Transverse colon (tissue), 4 donors: ENCODE data around the gene LMLN.

ENCODE experiments used
- POLR2A ChIP-seq: fragments of 450-650 bp; IDR thresholded peaks from one replicate; pipeline ENCODE4 v1.6.1; 2016; ENCODE audit warnings: antibody characterized with exemption, mild to moderate bottlenecking, moderate library complexity
- POLR2AphosphoS5 ChIP-seq, 3 donors: sonication (generic); formaldehyde crosslinking; IDR thresholded peaks; one replicate each; pipeline ENCODE4 v1.6.1; 2016; ENCODE audit warnings: antibody characterized with exemption in 3 of 3
- TF ChIP-seq, protein P1 (sequence below), 5 experiments: fragments of 200-600 bp in 3 of 5; fragments of 450-650 bp in 2 of 5; sonication (generic) in 3 of 5; IDR thresholded peaks; 1 replicate in 2 of 5; 2 replicates in 3 of 5; pipeline ENCODE4 v1.5.1; 2016 to 2017; ENCODE audit warnings: antibody characterized with exemption in 5 of 5, inconsistent platforms in 3 of 5, mild to moderate bottlenecking in 2 of 5, moderate library complexity in 1 of 5

DNA sequence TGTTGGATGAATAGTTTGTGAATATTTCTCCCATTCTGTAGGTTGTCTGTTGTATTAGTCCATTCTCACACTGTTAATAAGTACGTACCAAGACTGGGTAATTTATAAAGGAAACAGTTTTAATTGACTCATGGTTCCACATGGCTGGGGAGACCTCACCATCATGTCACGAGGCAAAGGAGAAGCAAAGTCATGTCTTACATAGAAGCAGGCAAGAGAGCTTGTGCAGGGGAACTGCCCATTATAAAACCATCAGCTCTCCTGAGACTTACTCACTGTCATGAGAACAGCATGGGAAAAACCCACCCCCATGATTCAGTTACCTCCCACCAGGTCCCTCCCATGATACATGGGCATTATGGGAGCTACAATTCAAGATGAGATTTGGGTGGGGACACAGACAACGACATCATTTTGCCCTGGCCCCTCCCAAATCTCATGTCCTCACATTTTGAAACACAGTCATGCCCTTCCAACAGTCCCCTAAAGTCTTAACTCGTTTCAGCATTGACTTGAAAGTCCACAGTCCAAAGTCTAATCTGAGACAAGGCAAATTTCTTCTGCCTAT, 133.2 kb downstream of the LMLN start:
- TF ChIP-seq, protein P1, sequence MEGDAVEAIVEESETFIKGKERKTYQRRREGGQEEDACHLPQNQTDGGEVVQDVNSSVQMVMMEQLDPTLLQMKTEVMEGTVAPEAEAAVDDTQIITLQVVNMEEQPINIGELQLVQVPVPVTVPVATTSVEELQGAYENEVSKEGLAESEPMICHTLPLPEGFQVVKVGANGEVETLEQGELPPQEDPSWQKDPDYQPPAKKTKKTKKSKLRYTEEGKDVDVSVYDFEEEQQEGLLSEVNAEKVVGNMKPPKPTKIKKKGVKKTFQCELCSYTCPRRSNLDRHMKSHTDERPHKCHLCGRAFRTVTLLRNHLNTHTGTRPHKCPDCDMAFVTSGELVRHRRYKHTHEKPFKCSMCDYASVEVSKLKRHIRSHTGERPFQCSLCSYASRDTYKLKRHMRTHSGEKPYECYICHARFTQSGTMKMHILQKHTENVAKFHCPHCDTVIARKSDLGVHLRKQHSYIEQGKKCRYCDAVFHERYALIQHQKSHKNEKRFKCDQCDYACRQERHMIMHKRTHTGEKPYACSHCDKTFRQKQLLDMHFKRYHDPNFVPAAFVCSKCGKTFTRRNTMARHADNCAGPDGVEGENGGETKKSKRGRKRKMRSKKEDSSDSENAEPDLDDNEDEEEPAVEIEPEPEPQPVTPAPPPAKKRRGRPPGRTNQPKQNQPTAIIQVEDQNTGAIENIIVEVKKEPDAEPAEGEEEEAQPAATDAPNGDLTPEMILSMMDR (IDR thresholded peaks at IDR 0.05): no peak
- TF ChIP-seq POLR2A: no peak
- TF ChIP-seq POLR2AphosphoS5 (IDR thresholded peaks at IDR 0.05): no peak
